HG02642 (cell line): ENCODE results near the gene ADH1C.
"Not testable (repeated sequence)": the region's sequence is repeated elsewhere in the genome, so short reads cannot be mapped to it uniquely, and the experiment has no call there.

Source experiments
- ATAC-seq: cut with Tn5 transposase; IDR thresholded peaks from one replicate; pipeline ENCODE4 v1.9.1; 2021; ENCODE audit warnings: mild to moderate bottlenecking; ENCODE audit not compliant: unreplicated experiment, poor library complexity

Gene ADH1C

DNA sequence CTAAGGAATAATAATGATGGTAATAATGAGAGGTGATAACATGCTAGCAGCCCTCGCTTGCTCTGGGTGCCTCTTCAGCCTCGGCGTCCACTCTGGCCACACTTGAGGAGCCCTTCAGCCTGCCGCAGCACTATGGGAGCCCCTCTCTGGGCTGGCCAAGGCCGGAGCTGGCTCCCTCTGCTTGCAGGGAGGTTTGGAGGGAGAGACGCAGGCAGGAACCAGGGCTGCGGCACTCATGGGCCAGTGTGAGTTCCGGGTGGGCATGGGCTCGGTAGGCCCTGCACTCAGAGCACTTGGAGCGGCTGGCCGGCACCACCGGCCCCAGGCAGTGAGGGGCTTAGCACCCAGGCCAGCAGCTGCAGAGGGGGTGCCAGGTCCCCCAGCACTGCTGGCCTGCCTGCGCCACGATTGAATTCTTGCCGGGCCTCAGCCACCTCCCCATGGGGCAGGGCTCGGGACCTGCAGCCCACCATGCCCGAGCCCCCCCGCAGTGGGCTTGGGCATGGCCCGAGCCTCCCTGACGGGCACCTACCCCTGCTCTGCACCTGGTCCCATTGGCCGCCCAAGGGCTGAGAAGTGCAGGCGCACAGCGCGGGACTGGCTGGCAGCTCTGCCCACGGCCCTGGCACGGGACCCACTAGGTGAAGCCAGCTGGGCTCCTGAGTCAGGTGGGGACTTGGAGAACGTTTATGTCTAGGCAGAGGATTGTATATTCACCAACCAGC, 7.1 kb upstream of the ADH1C start:
- ATAC-seq = no peak

DNA sequence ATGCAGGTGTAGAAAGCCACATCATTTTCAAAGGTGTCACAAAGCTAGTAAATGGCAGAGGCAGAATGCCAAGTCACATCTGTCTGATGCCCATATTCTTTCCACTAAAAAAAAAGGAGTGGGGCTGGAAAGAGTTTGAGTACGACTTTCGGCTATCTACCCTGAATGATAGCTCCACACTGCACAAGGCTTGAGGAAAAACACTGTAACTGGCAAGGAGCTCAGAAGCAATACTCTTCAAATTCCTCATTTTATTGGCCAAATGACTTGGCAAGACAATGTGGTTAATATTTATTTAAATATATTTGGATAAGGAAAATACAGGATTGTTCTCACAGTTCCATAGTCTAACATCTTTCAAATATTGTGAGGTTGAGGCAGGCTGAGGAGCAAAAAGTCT, 5.4 kb upstream of the ADH1C start:
- ATAC-seq = no peak

GRCh38 chr4:99356992-99357391, 4.4 kb upstream of the ADH1C start:
- peak; percentile 80 for ATAC-seq

DNA sequence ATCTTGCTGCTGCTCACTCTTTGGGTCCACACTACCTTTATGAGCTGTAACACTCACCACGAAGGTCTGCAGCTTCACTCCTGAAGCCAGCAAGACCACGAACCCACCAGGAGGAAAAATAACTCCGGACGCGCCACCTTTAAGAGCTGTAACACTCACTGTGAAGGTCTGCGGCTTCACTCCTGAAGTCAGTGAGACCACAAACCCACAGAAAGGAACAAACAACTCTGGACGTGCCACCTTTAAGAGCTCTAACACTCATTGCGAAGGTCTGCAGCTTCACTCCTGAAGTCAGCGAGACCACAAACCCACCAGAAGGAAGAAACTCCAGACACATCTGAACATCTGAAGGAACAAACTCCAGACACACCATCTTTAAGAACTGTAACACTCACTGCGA, 3.6 kb upstream of the ADH1C start:
- not testable (repeated sequence) for ATAC-seq

DNA sequence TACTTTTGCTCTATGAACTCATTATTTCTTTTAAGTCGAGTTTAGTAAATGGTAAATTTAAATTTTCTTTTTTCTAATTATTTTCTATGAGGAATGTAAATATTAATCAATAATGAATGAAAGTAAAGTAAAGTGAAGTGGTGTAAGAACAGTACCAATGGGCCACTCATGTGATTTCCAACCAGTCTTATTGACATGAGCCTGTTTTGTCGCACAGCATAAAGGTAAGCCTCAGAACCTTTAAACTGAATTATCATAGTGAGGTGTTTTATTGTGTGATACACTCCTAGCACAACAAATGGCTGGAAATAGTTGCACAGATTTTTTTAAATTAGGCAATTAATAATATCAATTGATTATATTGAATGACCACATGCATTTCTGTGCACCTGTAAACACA, 1.1 kb downstream of the ADH1C start:
- no peak for ATAC-seq

- ATAC-seq = no peak
Observed at GRCh38 chr4:99349338-99349737, 3.2 kb downstream of the ADH1C start.

DNA sequence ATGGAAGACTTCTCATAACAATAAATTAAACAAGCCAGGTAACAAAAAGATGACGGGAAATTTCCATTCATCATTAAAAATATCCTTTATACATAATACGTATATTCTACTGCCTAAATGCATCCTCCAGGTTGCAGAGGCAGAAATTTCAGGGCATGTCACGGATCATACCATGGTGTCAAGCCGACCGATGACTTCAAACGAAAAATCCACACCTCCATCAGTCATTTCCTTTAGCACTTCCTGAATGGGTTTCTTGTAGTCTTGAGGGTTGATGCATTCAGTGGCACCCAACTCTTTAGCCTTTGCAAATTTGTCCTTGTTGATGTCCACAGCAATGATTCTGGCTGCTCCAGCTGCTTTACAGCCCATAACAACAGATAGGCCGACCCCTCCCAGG, 9.9 kb downstream of the ADH1C start:
- not testable (repeated sequence) for ATAC-seq

GRCh38 chr4:99341426-99341825, 11.1 kb downstream of the ADH1C start:
- ATAC-seq = no peak

DNA sequence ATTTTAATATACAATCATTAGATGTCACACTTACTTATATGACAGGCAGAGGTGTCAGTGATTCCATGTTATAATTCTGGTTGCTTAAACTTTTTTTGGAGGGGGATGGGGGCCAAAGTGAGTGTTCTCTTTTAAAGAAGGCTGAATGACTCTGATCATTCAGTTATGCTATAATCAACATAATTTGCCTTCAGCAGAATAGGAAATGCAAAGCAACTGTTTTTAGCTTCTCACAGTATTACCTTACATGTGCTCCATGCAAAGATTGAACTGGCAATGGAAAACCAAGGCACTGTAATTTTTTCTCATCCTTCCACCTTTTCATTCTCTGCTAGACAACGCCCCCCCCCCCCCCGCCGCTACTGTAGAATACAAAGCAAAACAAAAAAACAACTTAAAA, 13.4 kb downstream of the ADH1C start:
- ATAC-seq = no peak

- ATAC-seq = no peak
Observed at GRCh38 chr4:99336553-99336952, 16.0 kb downstream of the ADH1C start.

GRCh38 chr4:99334880-99335279, 17.7 kb downstream of the ADH1C start:
- ATAC-seq = no peak

DNA sequence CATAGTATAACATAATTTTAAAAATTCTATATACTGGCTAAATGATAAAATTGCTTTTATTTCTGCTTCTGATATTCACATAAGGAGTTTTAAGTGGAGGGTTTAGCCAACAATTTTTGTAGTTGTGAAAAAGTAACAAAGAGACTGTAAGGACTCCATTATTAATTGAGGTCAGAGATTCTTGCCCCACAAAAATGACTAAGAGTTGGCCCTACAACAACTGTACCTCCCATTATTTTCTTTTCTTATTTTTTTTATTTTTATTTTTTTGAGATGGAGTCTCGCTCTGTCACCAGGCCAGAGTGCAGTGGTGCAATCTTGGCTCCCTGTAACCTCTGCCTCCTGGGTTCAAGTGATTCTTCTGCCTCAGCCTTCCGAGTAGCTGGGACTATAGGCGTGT, 21.9 kb downstream of the ADH1C start:
- ATAC-seq = no peak

DNA sequence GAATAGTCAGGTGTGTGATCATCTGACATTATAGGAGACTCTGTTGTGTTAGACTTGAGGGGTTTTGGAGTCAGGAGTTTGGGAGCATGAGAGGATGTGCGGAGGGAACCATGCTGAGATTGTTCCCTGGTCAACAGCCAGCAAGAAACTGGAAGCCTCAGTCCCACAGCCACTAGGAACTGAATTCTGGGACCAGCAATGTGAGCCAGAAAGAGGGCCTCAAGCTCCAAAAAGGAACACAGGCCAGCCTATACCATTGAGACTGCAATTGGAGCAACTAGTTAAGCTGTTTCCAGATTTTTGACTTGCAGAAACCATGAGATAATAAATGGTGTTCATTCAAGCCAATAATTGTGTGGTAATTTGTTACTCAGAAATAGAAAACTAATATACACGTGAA, 22.7 kb downstream of the ADH1C start:
- no peak for ATAC-seq

GRCh38 chr4:99324979-99325378, 27.6 kb downstream of the ADH1C start:
- ATAC-seq = no peak

DNA sequence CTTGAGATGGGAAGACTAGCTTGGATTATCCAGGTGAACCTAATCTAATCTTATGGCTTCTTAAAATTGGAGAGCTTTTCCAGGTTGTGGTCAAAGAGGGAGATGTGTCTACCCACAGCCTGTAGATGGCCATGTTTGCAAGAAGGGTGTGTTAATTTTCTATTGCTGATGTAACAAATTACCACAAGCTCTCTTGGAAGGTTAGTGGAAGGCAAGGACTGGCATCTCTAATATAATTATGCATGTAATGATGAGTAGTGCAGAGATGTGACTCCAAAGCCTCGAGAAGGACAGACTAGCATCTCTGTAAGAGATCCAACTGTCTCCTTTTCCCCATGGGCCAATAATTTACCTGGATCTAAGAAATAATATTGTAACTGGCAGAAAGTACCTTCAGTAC, 28.2 kb downstream of the ADH1C start:
- ATAC-seq = no peak

GRCh38 chr4:99323756-99324155, 28.8 kb downstream of the ADH1C start:
- ATAC-seq = no peak

DNA sequence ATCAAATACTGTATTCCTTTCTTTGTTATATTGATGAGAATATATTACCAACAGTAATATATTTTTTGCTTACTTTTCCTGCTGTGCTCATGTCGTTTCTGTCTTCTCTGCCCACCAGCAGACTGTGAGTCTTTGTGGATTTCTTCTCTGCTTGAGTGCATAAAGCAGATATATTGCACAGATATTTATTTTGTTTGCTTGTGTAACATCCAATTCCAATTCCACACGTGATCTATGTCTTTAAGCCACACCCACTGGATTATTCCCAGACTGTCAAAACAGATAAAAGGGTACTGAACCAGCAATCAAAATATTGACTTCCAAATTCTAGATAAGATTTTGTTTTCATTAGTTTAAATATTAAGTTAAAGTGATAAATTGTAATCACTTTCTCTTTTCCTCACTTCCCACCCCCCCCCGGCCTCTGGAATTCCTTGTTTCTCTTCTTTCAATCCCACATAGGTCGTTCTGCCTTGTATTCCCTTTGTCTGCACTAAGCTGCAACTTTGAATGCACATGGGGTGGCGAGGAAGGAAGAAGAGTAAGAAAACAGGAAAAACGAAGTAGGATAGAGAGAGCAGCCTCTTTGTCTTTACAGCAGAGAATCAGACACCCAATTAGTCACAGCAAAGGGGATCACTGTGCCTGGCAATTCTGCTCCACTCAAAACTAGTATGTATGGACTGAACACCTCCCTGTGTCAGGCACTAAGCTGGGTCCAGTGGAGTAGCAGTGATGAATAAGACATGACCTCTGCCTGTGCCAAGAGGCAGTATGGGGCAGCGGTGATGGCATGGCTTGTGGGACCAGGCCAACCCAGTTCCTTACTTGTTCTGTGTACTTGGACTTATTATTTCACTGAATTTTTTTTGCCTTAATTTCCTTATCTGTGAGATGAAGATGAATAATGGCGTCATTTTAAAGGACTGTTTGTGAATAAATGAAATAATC, 31.0 kb downstream of the ADH1C start, which contains the start of gene ADH1B:
Gene ADH1B (minus strand): TSS at position 161 of the 951 bp plus-strand sequence. CDS start 70 bp downstream, at position 91.
- ATAC-seq = no peak

- ATAC-seq = not testable (repeated sequence)
Observed at GRCh38 chr4:99317811-99318210, 34.7 kb downstream of the ADH1C start.

DNA sequence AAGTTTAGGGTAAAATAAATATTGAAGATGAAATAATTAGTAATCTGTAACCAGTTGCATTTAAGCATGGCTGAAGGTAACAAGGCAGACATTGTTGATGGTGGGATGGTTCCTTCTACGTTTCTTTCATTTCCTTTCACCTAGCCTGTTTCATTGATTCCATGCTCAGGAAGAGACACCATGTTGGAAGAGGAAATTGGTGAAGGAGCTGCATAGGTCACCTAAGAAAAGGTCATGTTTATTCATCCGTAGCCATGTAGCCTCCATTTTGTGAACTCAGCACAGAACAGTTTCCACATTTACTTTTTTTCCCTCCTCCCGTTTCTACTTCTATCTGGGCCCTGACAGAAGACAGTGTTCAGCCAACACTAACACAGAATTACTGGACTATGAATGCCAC, 35.2 kb downstream of the ADH1C start:
- ATAC-seq = no peak

DNA sequence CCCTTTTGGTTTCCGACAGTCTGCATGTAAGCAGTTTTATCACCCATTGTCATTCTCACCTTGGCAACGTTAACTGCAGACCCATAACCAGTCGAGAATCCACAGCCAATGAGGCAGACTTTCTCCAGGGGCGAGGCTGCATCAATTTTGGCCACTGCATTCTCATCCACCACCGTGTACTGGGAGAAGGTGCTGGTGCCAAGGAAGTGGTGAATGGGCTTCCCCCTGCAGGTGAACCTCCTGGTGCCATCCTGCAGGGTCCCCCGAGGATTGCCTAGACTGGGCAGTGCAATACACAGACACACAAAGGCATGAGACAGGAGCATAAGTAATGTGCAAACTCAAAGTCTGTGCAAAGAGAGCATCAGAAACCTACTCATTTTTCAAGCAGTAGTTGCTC, 36.7 kb downstream of the ADH1C start:
- no peak for ATAC-seq

GRCh38 chr4:99314211-99314610, 38.3 kb downstream of the ADH1C start:
- no peak for ATAC-seq
